PC-3 (cell line): Measurements from ENCODE around the gene KMT5C. TPM values are rescaled to one million over a fixed set of nuclear protein-coding genes. Genes with fewer than 3 reads are reported as not detected.

ENCODE experiments used
- ATAC-seq: fragments of 200-7000 bp; cut with Tn5 transposase; 2 replicates; pipeline ENCODE4 v1.9.1; 2020; ENCODE audit warnings: mild to moderate bottlenecking, moderate library complexity
- BruUV-seq: library from RNA; stranded (reverse); fragments of 400-500 nt; replicated peaks from 2 replicates; lab custom pipeline; 2021; lab: Mats Ljungman, UMichigan
- CTCF ChIA-PET: fragments of 300-600 bp; sonication (Branson Sonifier 250); formaldehyde crosslinking; loops from one replicate; lab custom pipeline; 2022; ENCODE audit warnings: antibody characterized with exemption; lab: Charles Lee
- POLR2A ChIA-PET: fragments of 300-600 bp; sonication (Branson Sonifier 250); formaldehyde crosslinking; loops from one replicate; lab custom pipeline; 2022; ENCODE audit warnings: antibody characterized with exemption; ENCODE audit not compliant: unreplicated experiment; lab: Charles Lee
- DNase-seq: peaks from one replicate; pipeline ENCODE4 v3.0.0-alpha.2; 2015
- H2AFZ ChIP-seq: fragments of 300-600 bp; sonication (generic); 2 replicates; pipeline ENCODE4 v1.6.0; 2016; ENCODE audit warnings: antibody characterized with exemption, low read length
- H3F3A ChIP-seq: fragments of 300-600 bp; sonication (generic); one replicate; pipeline ENCODE4 v1.6.0; 2017; ENCODE audit warnings: antibody characterized with exemption, low read length, control low read depth, mild to moderate bottlenecking; ENCODE audit not compliant: unreplicated experiment
- H3K27ac ChIP-seq: fragments of 300-600 bp; sonication (generic); 2 replicates; pipeline ENCODE4 v1.5.1; 2016; ENCODE audit warnings: mild to moderate bottlenecking, low read length
- H3K27me3 ChIP-seq: fragments of 300-600 bp; sonication (generic); 2 replicates; pipeline ENCODE4 v1.6.1; 2016; ENCODE audit warnings: low read length, mixed read lengths
- H3K36me3 ChIP-seq: fragments of 300-600 bp; sonication (generic); 2 replicates; pipeline ENCODE4 v1.6.1; 2016; ENCODE audit warnings: low read depth, mixed run types, low read length, mixed read lengths
- H3K4me1 ChIP-seq: fragments of 300-600 bp; sonication (generic); 2 replicates; pipeline ENCODE4 v1.5.1; 2016; ENCODE audit warnings: low read length; ENCODE audit not compliant: insufficient read depth
- H3K4me2 ChIP-seq: fragments of 300-600 bp; sonication (generic); 2 replicates; pipeline ENCODE4 v1.6.0; 2016; ENCODE audit warnings: low read length
- H3K4me3 ChIP-seq: fragments of 300-600 bp; sonication (generic); 2 replicates; pipeline ENCODE4 v1.5.1; 2016; ENCODE audit warnings: mild to moderate bottlenecking, low read length, mixed read lengths
- H3K79me2 ChIP-seq: fragments of 300-600 bp; sonication (generic); 2 replicates; pipeline ENCODE4 v1.6.1; 2017; ENCODE audit warnings: low read length, mixed read lengths
- H3K9ac ChIP-seq: fragments of 300-600 bp; sonication (generic); 2 replicates; pipeline ENCODE4 v1.6.0; 2016; ENCODE audit warnings: mild to moderate bottlenecking, low read length
- H3K9me2 ChIP-seq: fragments of 300-600 bp; sonication (generic); replicated peaks from 2 replicates; pipeline ENCODE4 v1.6.1; 2016; ENCODE audit warnings: mixed run types, low read length, mixed read lengths
- H3K9me3 ChIP-seq: fragments of 300-600 bp; sonication (generic); 2 replicates; pipeline ENCODE4 v1.6.1; 2016; ENCODE audit warnings: low read length, mixed read lengths
- H4K20me1 ChIP-seq: fragments of 300-600 bp; sonication (generic); 2 replicates; pipeline ENCODE4 v1.6.1; 2016; ENCODE audit warnings: low read length, mixed read lengths
- EZH2 ChIP-seq: fragments of 300-600 bp; sonication (generic); IDR thresholded peaks from one replicate; pipeline ENCODE4 v1.6.1; 2017; ENCODE audit warnings: antibody characterized with exemption, mild to moderate bottlenecking, low read length; ENCODE audit not compliant: unreplicated experiment
- EZH2phosphoT487 ChIP-seq: fragments of 300-600 bp; sonication (generic); IDR thresholded peaks from 2 replicates; pipeline ENCODE4 v1.6.1; 2018; ENCODE audit warnings: mild to moderate bottlenecking, antibody characterized with exemption, low read length, borderline replicate concordance
- intact Hi-C: fragments of 100-400 bp; cut with micrococcal nuclease; formaldehyde crosslinking; loops from 2 replicates; pipeline ENCODE4 v1.9.0; 2023
- total RNA-seq: library from RNA; depleted of rRNA; stranded (reverse); fragments of >200 nt; gene quantifications from 2 replicates; pipeline ENCODE4 v1.2.3, GENCODE V29; 2014
- TF ChIP-seq, protein P1 (sequence below): fragments of 300-600 bp; sonication (generic); conservative IDR thresholded peaks from 2 replicates; pipeline ENCODE4 v1.5.1; 2017; ENCODE audit warnings: antibody characterized with exemption, low read depth, mild to moderate bottlenecking, low read length

KMT5C gene
- total RNA-seq, 1 experiment from 2014 or later = 21.9 TPM

DNA sequence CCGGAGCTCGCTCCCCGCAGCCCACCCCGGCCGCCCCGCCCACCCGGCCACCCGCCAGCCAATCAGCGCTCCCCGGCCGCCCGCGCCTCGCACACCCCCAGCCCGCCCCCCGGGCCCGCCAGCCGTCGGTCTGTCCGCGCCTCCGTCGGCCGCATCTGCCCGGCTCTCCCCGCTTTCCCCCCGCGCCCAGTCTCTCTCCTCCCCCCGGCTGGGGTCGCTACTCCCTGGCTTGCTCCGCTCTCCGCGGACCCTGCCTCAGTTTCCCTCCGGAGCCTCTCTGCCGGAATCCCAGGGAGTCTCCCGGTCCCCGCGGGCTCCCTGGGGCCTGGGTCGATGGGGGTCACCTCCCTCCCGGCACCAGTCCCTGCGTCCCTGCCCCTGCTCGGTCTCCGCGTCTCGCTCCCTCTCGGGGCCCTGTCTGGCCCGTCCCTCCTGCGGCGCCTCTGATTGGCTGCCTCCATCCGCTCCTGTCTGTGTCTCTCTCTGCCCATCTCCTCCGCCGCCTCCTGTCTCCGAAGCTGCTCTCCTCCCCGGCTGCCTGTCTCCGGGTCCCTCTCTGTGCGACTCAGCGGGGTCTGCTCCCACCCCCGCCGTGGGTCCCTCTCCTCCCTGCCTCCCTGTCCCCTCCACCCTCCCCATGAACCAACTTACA lies 30.1 kb downstream of the KMT5C start:
- Histone ChIP-seq H3F3A (peaks cover 5% of the 10 kb centered on the region), H3K36me3 (no peaks in the 10 kb centered on the region), H2AFZ (peak overlapping the region; percentile 58), H3K27ac (peak overlapping the region; percentile 14; the same call in 1 of the 2 replicates), H3K79me2 (no peaks in the 10 kb centered on the region), H3K9ac (peak overlapping the region; percentile 63), H3K27me3 (no peaks in the 10 kb centered on the region), H3K9me3 (no peaks in the 10 kb centered on the region), H3K4me1 (peaks cover 44% of the 10 kb centered on the region), H3K4me2 (peak overlapping the region; percentile 95), H3K4me3 (peak overlapping the region; percentile 77), H3K9me2 (no peaks in the 10 kb centered on the region), H4K20me1 (no peaks in the 10 kb centered on the region)
- intact Hi-C loops = loop anchor here (5.0 kb wide), 1 partner anchor 67 kb away; no protein-coding TSS in a partner anchor
- ChIA-PET CTCF (interaction anchor here (0.6 kb wide), 1 partner anchor 733 kb away, joined by 20 read pairs; no protein-coding TSS in a partner anchor), POLR2A (no interaction called here)
- ATAC-seq = peak; percentile 68
- no TSS peak for BruUV-seq
- TF ChIP-seq EZH2 = no peak
- TF ChIP-seq, protein P1, sequence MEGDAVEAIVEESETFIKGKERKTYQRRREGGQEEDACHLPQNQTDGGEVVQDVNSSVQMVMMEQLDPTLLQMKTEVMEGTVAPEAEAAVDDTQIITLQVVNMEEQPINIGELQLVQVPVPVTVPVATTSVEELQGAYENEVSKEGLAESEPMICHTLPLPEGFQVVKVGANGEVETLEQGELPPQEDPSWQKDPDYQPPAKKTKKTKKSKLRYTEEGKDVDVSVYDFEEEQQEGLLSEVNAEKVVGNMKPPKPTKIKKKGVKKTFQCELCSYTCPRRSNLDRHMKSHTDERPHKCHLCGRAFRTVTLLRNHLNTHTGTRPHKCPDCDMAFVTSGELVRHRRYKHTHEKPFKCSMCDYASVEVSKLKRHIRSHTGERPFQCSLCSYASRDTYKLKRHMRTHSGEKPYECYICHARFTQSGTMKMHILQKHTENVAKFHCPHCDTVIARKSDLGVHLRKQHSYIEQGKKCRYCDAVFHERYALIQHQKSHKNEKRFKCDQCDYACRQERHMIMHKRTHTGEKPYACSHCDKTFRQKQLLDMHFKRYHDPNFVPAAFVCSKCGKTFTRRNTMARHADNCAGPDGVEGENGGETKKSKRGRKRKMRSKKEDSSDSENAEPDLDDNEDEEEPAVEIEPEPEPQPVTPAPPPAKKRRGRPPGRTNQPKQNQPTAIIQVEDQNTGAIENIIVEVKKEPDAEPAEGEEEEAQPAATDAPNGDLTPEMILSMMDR = no peak
- no peak for TF ChIP-seq EZH2phosphoT487
- peak; percentile 72 for DNase-seq

DNA sequence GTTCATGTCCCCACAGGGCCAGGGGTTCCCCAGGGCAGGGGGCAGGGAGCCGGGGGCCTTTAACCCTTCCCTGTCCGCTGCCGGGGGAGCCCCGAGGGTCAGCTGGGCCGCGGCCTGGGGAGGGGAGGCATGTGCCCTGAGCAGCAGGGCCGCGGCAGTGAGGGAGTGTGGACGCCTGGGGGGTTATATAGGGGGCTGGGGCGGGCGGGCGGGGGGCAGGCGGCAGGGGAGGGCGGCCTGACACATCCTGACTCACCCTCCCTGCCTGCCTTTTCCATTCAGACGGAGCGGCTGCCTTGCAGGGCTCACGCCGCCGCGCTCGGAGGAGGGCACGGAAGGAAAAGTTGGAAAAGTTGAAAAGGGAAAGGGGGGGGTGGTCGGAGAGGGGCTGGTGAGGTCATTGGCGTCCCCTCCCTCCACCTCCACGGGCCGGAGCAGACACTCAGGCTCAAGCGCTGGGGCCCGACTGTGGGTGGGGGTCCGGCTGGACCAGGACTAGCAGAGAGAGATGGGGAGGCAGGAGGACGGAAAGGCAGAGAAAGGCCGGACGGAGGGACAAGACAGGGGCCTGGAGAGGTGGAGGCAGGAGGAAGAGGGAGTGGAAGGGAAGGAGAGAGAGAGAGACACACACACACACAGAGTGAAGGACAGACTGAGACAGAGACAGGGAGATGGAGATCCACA lies 30.8 kb downstream of the KMT5C start, which contains the start of gene IL11:
TSS of gene IL11 (minus strand) at position 159 of the 684 bp plus-strand sequence. CDS start at position 6, 153 bp downstream.
- intact Hi-C loops = loop anchor here (5.0 kb wide), 1 partner anchor 68 kb away; no protein-coding TSS in a partner anchor
- Histone ChIP-seq H3K9me3 (no peaks in the 10 kb centered on the region), H4K20me1 (no peaks in the 10 kb centered on the region), H3K4me1 (peaks cover 44% of the 10 kb centered on the region), H3K4me3 (peak within 1 kb of the TSS; percentile 77), H3K9me2 (no peaks in the 10 kb centered on the region), H3K4me2 (peak within 1 kb of the TSS; percentile 98), H3K79me2 (no peaks in the 10 kb centered on the region), H3K9ac (peak within 1 kb of the TSS; percentile 63), H3K27ac (peak within 1 kb of the TSS; percentile 14; the same call in 1 of the 2 replicates), H3K36me3 (no peaks in the 10 kb centered on the region), H3K27me3 (no peaks in the 10 kb centered on the region), H2AFZ (peak within 1 kb of the TSS; percentile 66), H3F3A (peaks cover 5% of the 10 kb centered on the region)
- ATAC-seq = peak; percentile 45
- CTCF ChIA-PET = no interaction called here
- peak; percentile 63 for DNase-seq
- POLR2A ChIA-PET = no interaction called here
- BruUV-seq = no TSS peak
- TF ChIP-seq EZH2 (no peak), EZH2phosphoT487 (no peak)
- TF ChIP-seq, protein P1 = no peak
